CD4-positive, alpha-beta T cell treated with Interleukin-15 for 1 hour (primary cell): Measurements from ENCODE around the gene CAPG.
"Not testable (repeated sequence)": the region's sequence is repeated elsewhere in the genome, so short reads cannot be mapped to it uniquely, and the experiment has no call there.

ENCODE experiments used
- DNase-seq: peaks from one replicate; pipeline ENCODE4 v3.0.0-alpha.2; 2020

The CAPG gene

DNA sequence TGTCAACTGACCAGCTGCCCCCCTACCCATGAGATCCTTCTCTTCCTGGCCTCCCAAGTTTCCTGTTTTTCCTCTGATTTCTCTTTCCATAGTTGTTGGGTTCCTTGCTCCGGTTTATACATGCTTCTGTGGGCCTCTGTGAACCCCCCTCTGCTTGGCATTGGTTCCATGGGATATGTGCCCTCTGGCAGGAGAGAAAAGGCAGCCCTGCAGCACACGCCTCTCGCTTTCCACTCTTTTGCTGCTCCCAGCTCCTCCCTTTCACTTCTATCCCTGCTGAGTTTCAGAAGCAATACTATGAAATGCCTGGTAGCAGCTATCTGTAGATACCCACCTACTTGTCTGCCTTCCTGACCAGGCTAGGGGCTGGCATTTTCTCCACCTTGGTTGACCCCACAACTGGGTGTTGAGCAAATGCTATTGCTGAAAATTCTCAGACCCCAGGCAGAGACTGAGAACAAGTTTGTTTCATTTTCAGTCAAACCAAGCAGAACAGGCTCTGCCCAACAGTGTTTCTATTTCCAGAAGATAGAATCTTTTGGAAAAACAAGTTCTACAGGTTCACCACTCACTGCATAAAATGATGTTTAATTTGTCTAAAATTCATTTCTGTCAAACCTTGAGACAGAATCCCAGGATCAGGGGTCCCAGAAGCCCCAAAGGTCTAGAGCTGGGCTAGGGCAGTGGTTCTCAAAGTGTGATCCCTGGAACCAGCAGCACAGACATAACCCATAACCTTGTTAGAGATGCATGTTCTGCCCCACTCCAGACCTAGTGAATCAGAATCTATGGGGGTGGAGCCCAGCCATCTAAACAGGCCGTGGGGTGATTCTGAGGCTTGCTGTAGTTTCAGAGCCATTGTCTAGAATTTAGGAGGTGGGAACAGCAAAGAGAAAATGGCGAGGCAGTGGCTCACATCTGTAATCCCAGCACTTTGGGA, 13.4 kb downstream of the CAPG start:
- no peak for DNase-seq

DNA sequence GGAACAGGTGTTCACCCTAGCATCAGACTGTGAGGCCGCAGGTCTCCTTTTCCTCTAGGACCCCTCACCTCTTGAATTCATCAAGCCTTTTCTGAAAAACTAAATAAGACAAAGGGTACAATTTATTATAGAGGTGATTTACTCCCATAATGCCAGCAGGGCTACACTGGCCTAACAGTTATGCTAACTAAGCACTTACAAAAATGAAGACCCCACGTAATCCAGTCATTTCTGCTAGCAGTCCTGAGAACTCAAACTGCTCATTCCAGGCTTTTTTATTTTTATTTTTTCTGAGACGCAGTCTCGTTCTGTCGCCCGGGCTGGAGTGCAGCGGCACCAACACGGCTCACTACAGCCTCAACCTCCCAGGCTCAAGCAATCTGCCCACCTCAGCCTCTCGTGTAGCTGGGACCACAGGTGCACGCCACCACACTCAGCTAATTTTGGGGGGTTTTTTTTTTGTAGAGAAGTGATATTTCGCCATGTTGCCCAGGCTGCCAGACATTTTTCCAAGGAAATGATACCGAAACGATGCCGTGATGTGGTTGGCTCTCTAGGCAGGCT, 14.2 kb downstream of the CAPG start:
- no peak for DNase-seq

DNA sequence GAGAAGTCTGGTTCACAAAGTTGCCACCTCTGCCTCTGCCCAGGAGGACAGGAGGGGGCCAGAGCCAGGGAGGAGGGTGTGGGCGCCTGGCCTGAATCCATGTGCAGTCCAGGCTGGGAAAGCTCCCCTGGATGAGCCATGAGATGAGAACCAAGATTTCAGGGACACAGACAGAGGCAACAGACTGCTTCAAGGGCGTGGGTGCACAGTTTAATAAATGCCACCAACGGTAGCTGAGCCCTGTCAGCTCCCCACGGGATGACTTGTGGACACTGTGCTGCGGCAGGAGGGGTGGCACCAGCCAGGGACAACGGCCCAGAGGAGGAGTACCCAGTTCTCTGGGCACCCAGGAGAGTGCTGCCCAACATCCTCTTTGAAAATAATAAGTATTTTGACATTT, 15.2 kb downstream of the CAPG start:
- DNase-seq = no peak

GRCh38 chr2:85394261-85394681, 15.9 kb downstream of the CAPG start:
- no peak for DNase-seq

DNA sequence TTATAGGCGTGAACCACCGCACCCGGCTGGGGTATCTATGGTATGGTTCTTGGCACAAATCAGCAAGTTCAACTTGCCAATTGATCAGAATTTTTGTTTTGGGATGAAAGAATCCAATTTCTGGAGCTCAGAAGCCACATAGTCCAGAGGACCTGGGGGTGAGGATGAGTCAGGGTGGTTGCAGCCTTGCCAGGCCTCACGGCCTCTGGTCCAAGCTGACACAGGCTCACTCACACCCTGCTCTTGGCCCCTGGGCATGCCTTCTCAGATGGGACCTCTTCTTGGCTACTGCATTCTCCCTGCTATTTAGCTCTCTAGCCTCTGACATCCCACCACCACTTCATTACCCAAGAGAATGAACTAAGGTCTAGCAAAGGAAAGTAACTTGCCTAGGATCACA, 16.3 kb downstream of the CAPG start:
- DNase-seq = no peak

GRCh38 chr2:85390941-85391669, 19.1 kb downstream of the CAPG start:
- peak; percentile 64 for DNase-seq

GRCh38 chr2:85388878-85389538, 21.2 kb downstream of the CAPG start:
- DNase-seq = no peak

- no peak for DNase-seq
Measured at GRCh38 chr2:85387754-85388153, 22.4 kb downstream of the CAPG start.

DNA sequence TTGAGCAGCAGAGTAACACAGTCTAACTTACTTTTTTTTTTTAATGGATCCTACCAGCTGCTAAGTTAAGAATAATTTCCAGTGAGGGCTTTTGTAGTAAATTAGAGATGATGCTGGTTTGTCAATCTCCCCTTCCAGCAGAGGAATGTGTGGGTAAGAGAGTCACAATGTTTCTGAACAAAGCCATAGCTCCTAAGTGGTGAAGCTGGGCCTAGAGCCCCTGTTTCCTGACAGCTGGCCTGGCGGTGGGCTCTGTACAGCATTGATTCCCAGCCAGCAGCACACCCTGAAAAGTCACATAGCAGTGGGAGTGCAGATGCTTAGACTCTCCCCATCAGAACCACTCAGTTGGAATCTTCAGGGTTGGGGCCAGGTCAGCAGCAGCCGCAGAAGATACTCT, 24.4 kb downstream of the CAPG start:
- DNase-seq = no peak

DNA sequence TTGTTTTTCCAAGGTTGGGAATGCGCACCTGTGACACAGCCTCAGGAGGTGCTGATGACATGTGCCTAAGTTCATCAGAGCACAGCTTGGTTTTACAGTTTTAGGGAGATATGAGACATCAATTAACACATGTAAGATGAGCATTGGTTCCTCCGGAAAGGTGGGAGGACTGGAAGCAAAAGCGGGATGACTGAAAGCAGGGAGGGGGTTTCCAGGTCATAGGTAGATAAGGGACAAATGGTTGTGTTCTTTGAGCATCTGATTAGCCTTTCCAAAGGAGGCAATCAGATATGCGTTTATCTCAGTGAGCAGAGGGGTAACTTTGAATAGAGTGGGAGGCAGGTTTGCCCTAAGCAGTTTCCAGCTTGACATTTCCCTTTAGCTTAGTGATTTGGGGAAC, 26.3 kb downstream of the CAPG start:
- DNase-seq = no peak

GRCh38 chr2:85383151-85383550, 27.0 kb downstream of the CAPG start:
- DNase-seq = not testable (repeated sequence)

DNA sequence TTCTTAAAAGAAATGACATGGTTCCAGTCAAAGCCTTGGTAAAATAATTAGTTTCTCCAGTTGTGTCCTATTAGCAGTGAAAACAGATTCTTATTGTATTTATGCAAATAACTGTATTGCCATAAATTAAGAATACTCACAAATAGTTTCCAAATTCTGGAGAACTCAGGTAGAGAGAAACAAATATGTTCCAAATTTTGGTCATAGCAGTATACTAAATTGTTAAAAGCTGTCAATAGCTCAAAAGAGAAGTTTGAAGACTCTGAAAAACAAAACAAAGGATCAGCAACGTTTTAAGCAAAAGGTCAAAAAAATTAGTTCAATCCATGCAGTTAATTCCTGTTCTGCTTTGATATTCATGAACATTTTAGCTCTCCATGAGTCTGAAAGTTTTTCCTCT, 30.1 kb downstream of the CAPG start:
- DNase-seq = no peak

GRCh38 chr2:85378257-85378656, 31.9 kb downstream of the CAPG start:
- DNase-seq = no peak

DNA sequence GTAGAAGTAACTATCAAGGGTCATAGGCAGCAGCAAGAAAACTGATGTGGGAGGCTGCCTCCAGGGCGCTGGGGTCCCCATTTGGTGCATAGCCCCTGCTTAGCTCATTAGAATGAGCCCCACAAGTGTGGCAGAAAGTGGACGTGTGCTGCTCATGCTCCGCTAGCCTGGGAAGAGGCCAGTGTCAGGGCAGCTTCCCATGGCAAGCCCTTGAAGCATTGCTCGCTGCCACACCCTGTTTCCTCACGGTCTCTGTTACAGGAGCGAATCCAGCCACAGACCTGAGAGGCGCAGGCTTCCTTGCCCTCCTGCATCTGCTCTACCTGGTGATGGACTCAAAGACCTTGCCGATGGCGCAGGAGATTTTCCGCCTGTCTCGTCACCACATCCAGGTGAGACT, 33.1 kb downstream of the CAPG start:
- no peak for DNase-seq

- no peak for DNase-seq
Measured at GRCh38 chr2:85376291-85377065, 33.7 kb downstream of the CAPG start.

GRCh38 chr2:85371045-85371444, 39.1 kb downstream of the CAPG start:
- DNase-seq = no peak

GRCh38 chr2:85369500-85369899, 40.7 kb downstream of the CAPG start:
- DNase-seq = no peak

DNA sequence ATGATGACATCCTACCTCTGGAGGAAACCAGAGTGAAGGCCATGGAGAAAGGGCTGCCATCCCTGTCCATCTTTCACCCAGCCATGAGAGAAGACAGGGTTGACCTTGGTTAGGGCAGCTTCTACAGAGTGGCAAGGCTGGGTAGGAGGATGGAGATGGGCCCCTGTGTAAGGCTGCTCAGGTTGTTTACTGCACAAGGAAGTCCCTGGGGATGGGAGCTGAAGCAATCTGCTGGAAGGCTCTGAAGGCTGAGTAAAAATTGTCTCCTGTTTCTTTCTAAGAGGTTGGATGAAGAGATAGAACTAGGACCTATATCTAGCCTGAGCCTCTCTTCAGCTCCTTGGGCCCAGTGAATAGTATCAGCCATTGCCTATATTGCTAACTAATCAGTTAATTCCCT, 41.2 kb downstream of the CAPG start:
- DNase-seq = no peak

GRCh38 chr2:85367180-85367579, 43.0 kb downstream of the CAPG start:
- no peak for DNase-seq

GRCh38 chr2:85362653-85363387, 47.3 kb downstream of the CAPG start:
- DNase-seq = not testable (repeated sequence)

DNA sequence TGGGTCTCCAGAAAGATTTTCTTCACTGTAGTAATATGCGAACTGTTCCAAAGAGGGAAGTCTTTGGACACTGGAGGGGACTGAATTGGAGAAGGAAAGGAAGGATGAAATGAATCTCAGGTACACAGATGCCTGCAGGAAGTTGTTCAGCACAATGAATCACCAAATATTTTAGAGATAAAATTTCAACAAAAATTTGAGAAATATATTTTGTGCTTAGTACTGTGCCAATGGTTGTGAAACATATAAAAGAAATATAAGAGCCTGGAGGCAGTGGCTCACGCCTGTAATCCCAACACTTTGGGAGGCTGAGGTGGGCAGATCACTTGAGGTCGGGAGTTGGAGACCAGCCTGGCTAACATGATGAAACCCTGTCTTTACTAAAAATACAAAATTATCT, 52.4 kb downstream of the CAPG start:
- DNase-seq = no peak

- DNase-seq = no peak
Measured at GRCh38 chr2:85356186-85356585, 54.0 kb downstream of the CAPG start.
